NB4 (cell line): ENCODE data around the gene AP4E1.
"Not testable (repeated sequence)": the region's sequence is repeated elsewhere in the genome, so short reads cannot be mapped to it uniquely, and the experiment has no call there.

Experiments used
- DNase-seq: peaks from one replicate; pipeline ENCODE4 v3.0.0; 2010; ENCODE audit warnings: low read depth
- H3K4me3 ChIP-seq: one replicate; pipeline ENCODE4 v1.5.1; 2011; ENCODE audit warnings: mild to moderate bottlenecking, low read depth, low read length, moderate library complexity
- CTCF ChIP-seq: IDR thresholded peaks from one replicate; pipeline ENCODE4 v1.5.1; 2012; ENCODE audit warnings: low read depth, low read length
- MAX ChIP-seq: IDR thresholded peaks from 2 replicates; pipeline ENCODE4 v1.6.1; 2011; ENCODE audit warnings: low read depth, low read length
- MYC ChIP-seq: IDR thresholded peaks from 2 replicates; pipeline ENCODE4 v1.6.1; 2011; ENCODE audit warnings: low read depth, low read length
- POLR2A ChIP-seq: IDR thresholded peaks from 2 replicates; pipeline ENCODE4 v1.6.1; 2011; ENCODE audit warnings: mild to moderate bottlenecking; ENCODE audit not compliant: insufficient read length; ENCODE audit errors: extremely low read depth

Gene AP4E1

GRCh38 chr15:50886139-50886467, 22.4 kb upstream of the AP4E1 start:
- no peak overlapping the region for H3K4me3 ChIP-seq
- no peak for TF ChIP-seq MYC
- no peak for TF ChIP-seq POLR2A
- no peak for TF ChIP-seq MAX
- TF ChIP-seq CTCF = no peak
- no peak for DNase-seq

GRCh38 chr15:50886611-50887345, 21.7 kb upstream of the AP4E1 start:
- DNase-seq = no peak
- TF ChIP-seq MYC (no peak), CTCF (no peak), POLR2A (no peak), MAX (no peak)
- H3K4me3 ChIP-seq = no peak overlapping the region

DNA sequence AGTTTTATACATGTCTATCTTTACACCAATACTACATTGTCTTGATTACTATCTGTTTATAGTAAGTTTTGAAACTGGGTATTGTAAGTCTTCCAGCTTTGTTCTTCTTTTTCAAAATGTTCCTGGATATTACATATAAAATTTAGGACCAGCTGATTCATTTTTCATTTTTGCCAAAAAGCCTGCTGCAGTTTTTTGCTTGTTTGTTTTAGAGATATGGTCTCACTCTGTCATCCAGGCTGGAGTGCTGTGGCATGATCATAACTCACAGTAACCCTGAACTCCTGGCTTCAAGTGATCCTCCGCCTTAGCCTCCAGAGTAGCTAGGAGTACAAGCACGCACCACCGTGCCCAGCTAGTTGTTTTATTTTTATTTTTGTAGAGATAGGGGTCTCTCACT, 20.4 kb upstream of the AP4E1 start:
- DNase-seq = no peak
- TF ChIP-seq POLR2A (no peak), MAX (no peak)
- H3K4me3 ChIP-seq = no peak overlapping the region

DNA sequence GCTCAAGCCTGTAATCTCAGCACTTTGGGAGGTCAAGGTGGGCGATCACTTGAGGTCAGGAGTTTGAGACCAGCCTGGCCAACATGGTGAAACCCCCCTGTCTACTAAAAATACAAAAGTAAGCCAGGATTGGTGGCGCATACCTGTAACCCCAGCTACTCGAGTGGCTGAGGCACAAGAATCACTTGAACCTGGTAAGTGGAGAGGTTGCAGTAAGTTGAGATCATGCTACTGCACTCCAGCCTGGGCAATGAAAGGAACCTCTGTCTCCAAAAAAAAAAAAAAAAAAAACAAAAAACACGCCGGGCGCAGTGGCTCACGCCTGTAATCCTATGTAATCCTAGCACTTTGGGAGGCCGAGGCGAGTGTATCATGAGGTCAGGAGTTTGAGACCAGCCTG, 18.9 kb upstream of the AP4E1 start:
- TF ChIP-seq MYC (no peak), POLR2A (no peak), CTCF (no peak), MAX (no peak)
- H3K4me3 ChIP-seq = no peak overlapping the region
- DNase-seq = no peak

DNA sequence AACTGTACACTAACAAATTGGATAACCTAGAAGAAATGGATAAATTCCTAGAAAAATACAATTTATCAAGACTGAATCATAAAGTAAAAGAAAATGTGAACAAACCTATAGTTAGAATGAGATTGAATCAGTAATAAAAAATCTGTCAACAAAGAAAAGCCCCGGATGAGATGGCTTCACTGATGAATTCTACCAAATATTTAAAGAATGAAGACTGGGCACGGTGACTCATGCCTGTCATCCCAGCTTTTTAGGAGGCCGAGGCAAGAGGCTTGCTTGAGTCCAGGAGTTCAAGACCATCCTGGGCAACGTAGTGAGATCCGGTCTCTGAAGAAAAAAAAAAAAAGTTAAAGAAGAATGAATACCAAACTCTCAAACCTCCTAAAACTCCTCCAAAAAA, 17.7 kb upstream of the AP4E1 start:
- no peak for DNase-seq
- no peak for TF ChIP-seq POLR2A
- TF ChIP-seq MAX = no peak
- no peak for TF ChIP-seq CTCF
- no peak overlapping the region for H3K4me3 ChIP-seq

- TF ChIP-seq MYC = no peak
- H3K4me3 ChIP-seq = no peak overlapping the region
- DNase-seq = no peak
Measured at GRCh38 chr15:50891159-50891558, 17.3 kb upstream of the AP4E1 start.

DNA sequence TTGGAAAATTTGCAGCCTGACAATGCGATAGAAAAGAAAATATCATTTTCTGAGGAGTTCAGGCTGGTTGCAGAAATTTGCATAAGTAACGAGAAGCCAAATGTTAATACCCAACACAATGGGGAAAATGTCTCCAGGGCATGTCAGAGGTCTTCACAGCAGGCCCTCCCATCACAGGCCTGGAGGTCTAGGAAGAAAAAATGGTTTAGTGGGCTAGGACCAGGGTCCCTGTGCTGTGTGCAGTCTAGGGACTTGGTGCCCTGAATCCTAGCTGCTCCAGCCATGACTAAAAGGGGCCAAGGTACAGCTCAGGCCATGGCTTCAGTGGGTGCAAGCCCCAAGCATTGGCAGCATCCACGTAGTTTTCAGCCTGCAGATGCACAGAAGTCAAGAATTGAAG, 14.5 kb upstream of the AP4E1 start:
- TF ChIP-seq CTCF (no peak), POLR2A (no peak), MYC (no peak), MAX (no peak)
- DNase-seq = no peak
- H3K4me3 ChIP-seq = no peak overlapping the region

DNA sequence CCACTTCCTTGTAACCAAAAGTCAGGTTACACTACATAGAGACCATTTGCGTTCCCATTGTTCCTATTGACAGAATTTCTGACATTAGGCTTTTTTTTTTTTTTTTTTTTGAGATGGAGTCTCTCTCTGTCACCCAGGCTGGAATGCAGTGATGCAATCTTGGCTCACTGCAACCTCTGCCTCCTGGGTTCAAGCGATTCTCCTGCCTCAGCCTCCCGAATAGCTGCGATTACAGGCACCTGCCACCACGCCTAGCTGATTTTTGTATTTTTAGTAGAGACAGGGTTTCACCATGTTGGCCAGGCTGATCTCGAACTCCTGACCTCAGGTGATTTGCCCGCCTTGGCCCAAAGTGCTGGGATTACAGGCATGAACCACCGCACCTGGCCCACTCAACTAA, 7.1 kb upstream of the AP4E1 start:
- not testable (repeated sequence) for H3K4me3 ChIP-seq, DNase-seq
